Right lobe of liver (tissue), 6 donors: ENCODE measurements around the gene RBM4. TPM values are rescaled to one million over a fixed set of nuclear protein-coding genes. Genes with fewer than 3 reads are reported as not detected.
A peak's percentile ranks its signal among the peaks of the same experiment; 100 is the strongest.

Source experiments
- ATAC-seq, 4 donors: fragments of 200-7000 bp; cut with Tn5 transposase; one replicate each; pipeline ENCODE4 v1.9.1; 2020; ENCODE audit warnings: mild to moderate bottlenecking in 4 of 4, moderate library complexity in 4 of 4
- DNase-seq, 3 donors: peaks; one replicate each; pipeline ENCODE4 v3.0.0-alpha.2; 2020
- H3K27ac ChIP-seq, 3 donors: fragments of 200-600 bp; one replicate each; pipeline ENCODE4 v1.8.0; 2022
- H3K27me3 ChIP-seq, 2 donors: fragments of 200-600 bp; one replicate each; pipeline ENCODE4 v1.8.0; 2022
- H3K36me3 ChIP-seq, 4 donors: fragments of 200-600 bp; sonication (generic) in 1 of 4; one replicate each; pipeline versions ENCODE4 v1.5.1 to v1.8.0; 2017 to 2022; ENCODE audit warnings: control low read depth in 1 of 4
- H3K4me1 ChIP-seq, 4 donors: fragments of 200-600 bp; sonication (generic) in 1 of 4; one replicate each; pipeline versions ENCODE4 v1.5.1 to v1.8.0; 2017 to 2022; ENCODE audit warnings: control low read depth in 1 of 4
- H3K4me3 ChIP-seq, 3 donors: fragments of 200-600 bp; one replicate each; pipeline ENCODE4 v1.8.0; 2022
- H3K9me3 ChIP-seq, 4 donors: fragments of 200-600 bp; sonication (generic) in 1 of 4; one replicate each; pipeline versions ENCODE4 v1.5.1 to v1.8.0; 2017 to 2022; ENCODE audit warnings: control low read depth in 1 of 4
- CTCF ChIP-seq, 4 donors: fragments of 200-600 bp in 3 of 4; fragments of 450-650 bp in 1 of 4; IDR thresholded peaks; one replicate each; pipeline versions ENCODE4 v1.5.1 to v1.8.0; 2016 to 2022; ENCODE audit warnings: antibody characterized with exemption in 4 of 4, mild to moderate bottlenecking in 2 of 4
- POLR2A ChIP-seq: fragments of 450-650 bp; IDR thresholded peaks from one replicate; pipeline ENCODE4 v1.6.1; 2017; ENCODE audit warnings: antibody characterized with exemption, mild to moderate bottlenecking
- WGBS: methylation state at CpG from one replicate; pipeline ENCODE4 v1.1.6; 2018; ENCODE audit warnings: low coverage, low lambda C conversion rate; ENCODE audit not compliant: insufficient coverage; ENCODE audit errors: missing lambda C conversion rate; 5-methylcytosine and 5-hydroxymethylcytosine counted together
- intact Hi-C, 2 donors: fragments of 100-400 bp; cut with DNase I; formaldehyde crosslinking; loops; one replicate each; pipeline versions ENCODE4 v1.11.2 to v1.14.1; 2022
- total RNA-seq, 6 experiments: library from RNA; depleted of rRNA in 2 of 6; stranded (reverse); fragments of >200 nt in 2 of 6; fragmentation: NEBNext Ultra II Directional in 3 of 6; extraction: Animal tissue kit (Norgen Biotek cat#: 25700) in 3 of 6; gene quantifications; one replicate each; pipeline versions ENCODE4 v1.1.0 to v1.2.4, GENCODE V29; 2016 to 2023
- donor health status: DM: no; HTN: yes; CAD: no.
- donor health status: DM: no; HTN: no; CAD: no.
- donor health status: DM: no; HTN: no; CAD: no.
- donor health status: DM: no; HTN: yes; CAD: no.
- donor health status: DM: no; HTN: yes; CAD: no.

Gene RBM4
- total RNA-seq, 6 experiments from 2014 or later: 40.3 to 57.0 (median 48.4) TPM

- no peaks in the 10 kb centered on the region for H3K9me3 ChIP-seq
- peaks cover 0 to 5% (median under 1%) of the 10 kb centered on the region in 4 donors for H3K36me3 ChIP-seq
- peak overlapping the region in 1 of 3 donors; percentile 10 for H3K27ac ChIP-seq
- WGBS: 53% methylated on average over 4 of the region's 4 CpGs
- ATAC-seq (peak in 1 of 4 donors; percentile 18), DNase-seq (no peak)
- intact Hi-C loops: no loop called here
- peaks cover 0 to 40% (median 16%) of the 10 kb centered on the region in 4 donors for H3K4me1 ChIP-seq
- H3K4me3 ChIP-seq: no peak overlapping the region
- H3K27me3 ChIP-seq: no peaks in the 10 kb centered on the region
- no peak for TF ChIP-seq POLR2A
- no peak for TF ChIP-seq CTCF (IDR thresholded peaks at IDR 0.05)
These were observed 28.5 kb upstream of the RBM4 start for GRCh38 chr11:66609721-66610617.

GRCh38 chr11:66612458-66612857, 26.0 kb upstream of the RBM4 start:
- TF ChIP-seq POLR2A (no peak), CTCF (IDR thresholded peaks at IDR 0.05) (no peak)
- no peak overlapping the region for H3K27ac ChIP-seq
- DNase-seq: no peak
- WGBS: no CpG with 5 or more reads among the region's 1 CpG
- H3K4me1 ChIP-seq: peaks cover 0 to 31% (median 10%) of the 10 kb centered on the region in 4 donors
- no peaks in the 10 kb centered on the region for H3K27me3 ChIP-seq
- intact Hi-C loops: no loop called here
- H3K9me3 ChIP-seq: no peaks in the 10 kb centered on the region
- no peak for ATAC-seq
- H3K4me3 ChIP-seq: no peak overlapping the region
- H3K36me3 ChIP-seq: no peaks in the 10 kb centered on the region

- Histone ChIP-seq H3K9me3 (no peaks in the 10 kb centered on the region), H3K4me1 (peaks cover 0 to 34% (median 11%) of the 10 kb centered on the region in 4 donors), H3K27ac (peak overlapping the region in 2 of 3 donors; percentile 92 to 96), H3K27me3 (no peaks in the 10 kb centered on the region), H3K36me3 (no peaks in the 10 kb centered on the region), H3K4me3 (no peak overlapping the region)
- intact Hi-C loops: no loop called here
- 46% methylated on average over 13 of the region's 13 CpGs for WGBS
- DNase-seq: peak in 2 of 3 donors; percentile 65
- TF ChIP-seq POLR2A (no peak), CTCF (IDR thresholded peaks at IDR 0.05) (no peak)
- peak; percentile 13 to 36 (median 19) for ATAC-seq
These were observed 24.4 kb upstream of the RBM4 start for GRCh38 chr11:66614073-66614472.

- Histone ChIP-seq H3K36me3 (no peaks in the 10 kb centered on the region), H3K27me3 (no peaks in the 10 kb centered on the region), H3K9me3 (no peaks in the 10 kb centered on the region), H3K4me1 (peaks cover 0 to 53% (median 20%) of the 10 kb centered on the region in 4 donors), H3K27ac (peak within 1 kb of the TSS; percentile 73 to 96 (median 93)), H3K4me3 (peak within 1 kb of the TSS; percentile 76 to 96 (median 77))
- intact Hi-C loops: no loop called here
- ATAC-seq (peak; percentile 86 to 96 (median 91)), DNase-seq (peak; percentile 99 to 100 (median 100))
- TF ChIP-seq CTCF (IDR thresholded peaks at IDR 0.05) (no peak), POLR2A (peak; percentile 98)
- WGBS: under 1% methylated on average over 55 of the region's 90 CpGs
These were observed 21.9 kb upstream of the RBM4 start, which contains the start of gene RBM14 for GRCh38 chr11:66616379-66617154. Gene RBM14 (plus strand): TSS chr11:66616630. CDS start chr11:66616721, 91 bp downstream.
